WTC11 (cell line): ENCODE data around the gene ERC2. TPM values are rescaled to one million over a fixed set of nuclear protein-coding genes. Genes with fewer than 3 reads are reported as not detected.

ENCODE experiments used
- ATAC-seq: fragments of 200-7000 bp; cut with Tn5 transposase; 2 replicates; pipeline ENCODE4 v1.10.0; 2021; ENCODE audit warnings: mild to moderate bottlenecking, moderate library complexity
- CTCF ChIA-PET: fragments of 300-600 bp; sonication (Branson Sonifier 250); formaldehyde crosslinking; loops from one replicate; lab custom pipeline; 2021; ENCODE audit warnings: antibody characterized with exemption; lab: Charles Lee
- POLR2A ChIA-PET: fragments of 350-600 bp; sonication (Branson Sonifier 250); formaldehyde crosslinking; loops from one replicate; lab custom pipeline; 2021; ENCODE audit warnings: antibody characterized with exemption; lab: Charles Lee
- DNase-seq: peaks from one replicate; pipeline ENCODE4 v3.0.0; 2021; ENCODE audit warnings: low spot score
- H3K27ac Mint-ChIP-seq: 2 replicates; pipeline ENCODE4 v1.8.0; 2021; ENCODE audit warnings: mixed read lengths
- H3K27me3 Mint-ChIP-seq: 2 replicates; pipeline ENCODE4 v1.8.0; 2021; ENCODE audit warnings: low read depth, mild to moderate bottlenecking, moderate library complexity, mixed read lengths
- H3K36me3 Mint-ChIP-seq: 2 replicates; pipeline ENCODE4 v1.8.0; 2021; ENCODE audit warnings: mixed read lengths
- H3K4me1 Mint-ChIP-seq: 2 replicates; pipeline ENCODE4 v1.8.0; 2022; ENCODE audit warnings: mixed read lengths
- H3K4me3 Mint-ChIP-seq: 2 replicates; pipeline ENCODE4 v1.8.0; 2021; ENCODE audit warnings: mild to moderate bottlenecking, moderate library complexity, mixed read lengths
- H3K9me3 Mint-ChIP-seq: 2 replicates; pipeline ENCODE4 v1.8.0; 2021; ENCODE audit warnings: mixed read lengths
- AFF4 ChIP-seq: sonication (generic); formaldehyde crosslinking; IDR thresholded peaks from 2 replicates; pipeline ENCODE4 v1.8.1; 2023; ENCODE audit warnings: mild to moderate bottlenecking, missing genetic modification reagents, borderline replicate concordance
- ATF2 ChIP-seq: sonication (generic); formaldehyde crosslinking; IDR thresholded peaks from 2 replicates; pipeline ENCODE4 v1.8.1; 2022; ENCODE audit warnings: low read depth, missing genetic modification reagents, borderline replicate concordance
- ATF3 ChIP-seq: sonication (generic); formaldehyde crosslinking; conservative IDR thresholded peaks from 2 replicates; pipeline ENCODE4 v1.8.1; 2022; ENCODE audit warnings: mild to moderate bottlenecking, missing genetic modification reagents
- CREM ChIP-seq: sonication (generic); formaldehyde crosslinking; IDR thresholded peaks from 2 replicates; pipeline ENCODE4 v1.8.1; 2022; ENCODE audit warnings: mild to moderate bottlenecking, missing genetic modification reagents, moderate library complexity
- E2F4 ChIP-seq: sonication (generic); formaldehyde crosslinking; IDR thresholded peaks from 2 replicates; pipeline ENCODE4 v1.8.1; 2022; ENCODE audit warnings: low read depth, mild to moderate bottlenecking, moderate library complexity, missing genetic modification reagents, borderline replicate concordance
- FOXJ3 ChIP-seq: sonication (generic); formaldehyde crosslinking; IDR thresholded peaks from 2 replicates; pipeline ENCODE4 v1.9.0; 2021; ENCODE audit warnings: missing genetic modification reagents, mild to moderate bottlenecking, borderline replicate concordance
- FOXP4 ChIP-seq: sonication (generic); formaldehyde crosslinking; IDR thresholded peaks from 2 replicates; pipeline ENCODE4 v1.8.0; 2022; ENCODE audit warnings: mild to moderate bottlenecking, missing genetic modification reagents
- HMGA2 ChIP-seq: fragments of 250-450 bp; sonication (Bioruptor Pico); IDR thresholded peaks from 2 replicates; pipeline ENCODE4 v1.4.0; 2021; ENCODE audit warnings: mild to moderate bottlenecking, moderate library complexity
- HMGXB4 ChIP-seq: sonication (generic); formaldehyde crosslinking; IDR thresholded peaks from 2 replicates; pipeline ENCODE4 v1.8.1; 2023; ENCODE audit warnings: mild to moderate bottlenecking, moderate library complexity, missing genetic modification reagents
- NFATC4 ChIP-seq: fragments of 250-450 bp; sonication (Bioruptor Pico); IDR thresholded peaks from 2 replicates; pipeline ENCODE4 v1.9.0; 2021; ENCODE audit warnings: mild to moderate bottlenecking
- PRDM15 ChIP-seq: sonication (generic); formaldehyde crosslinking; IDR thresholded peaks from 2 replicates; pipeline ENCODE4 v1.8.0; 2022; ENCODE audit warnings: missing genetic modification reagents
- PRRX2 ChIP-seq: fragments of 250-450 bp; sonication (Bioruptor Pico); IDR thresholded peaks from 2 replicates; pipeline ENCODE4 v1.8.0; 2021; ENCODE audit warnings: mild to moderate bottlenecking
- SMAD3 ChIP-seq: sonication (generic); formaldehyde crosslinking; IDR thresholded peaks from 2 replicates; pipeline ENCODE4 v1.8.0; 2022; ENCODE audit warnings: missing genetic modification reagents, mild to moderate bottlenecking, borderline replicate concordance
- TEAD1 ChIP-seq: sonication (generic); formaldehyde crosslinking; IDR thresholded peaks from 2 replicates; pipeline ENCODE4 v1.8.0; 2022; ENCODE audit warnings: mild to moderate bottlenecking, missing genetic modification reagents
- ZBTB21 ChIP-seq: sonication (generic); formaldehyde crosslinking; IDR thresholded peaks from 2 replicates; pipeline ENCODE4 v1.8.1; 2023; ENCODE audit warnings: mild to moderate bottlenecking, missing genetic modification reagents, borderline replicate concordance
- ZNF121 ChIP-seq: sonication (generic); formaldehyde crosslinking; IDR thresholded peaks from 2 replicates; pipeline ENCODE4 v1.8.0; 2023; ENCODE audit warnings: missing genetic modification reagents
- ZNF219 ChIP-seq: sonication (generic); formaldehyde crosslinking; IDR thresholded peaks from 2 replicates; pipeline ENCODE4 v1.8.0; 2023; ENCODE audit warnings: missing genetic modification reagents, mild to moderate bottlenecking, borderline replicate concordance
- ZNF396 ChIP-seq: fragments of 250-450 bp; sonication (Bioruptor Pico); IDR thresholded peaks from 2 replicates; pipeline ENCODE4 v1.8.0; 2021; ENCODE audit warnings: mild to moderate bottlenecking, moderate library complexity, borderline replicate concordance
- ZNF425 ChIP-seq: fragments of 250-450 bp; sonication (Bioruptor Pico); conservative IDR thresholded peaks from 2 replicates; pipeline ENCODE4 v1.9.0; 2021; ENCODE audit warnings: mild to moderate bottlenecking
- total RNA-seq: library from RNA; stranded (reverse); gene quantifications from 3 replicates; pipeline ENCODE4 v1.2.3, GENCODE V29; 2021

The ERC2 gene
- total RNA-seq, 1 experiment from 2014 or later = 23.5 TPM

GRCh38 chr3:55709411-55710012, 758.8 kb downstream of the ERC2 start:
- H3K27me3 Mint-ChIP-seq = no peaks in the 10 kb centered on the region
- H3K27ac Mint-ChIP-seq = no peak overlapping the region
- DNase-seq = no peak
- ChIA-PET POLR2A (no interaction called here), CTCF (no interaction called here)
- H3K9me3 Mint-ChIP-seq = no peaks in the 10 kb centered on the region
- peaks cover 15% of the 10 kb centered on the region for H3K4me1 Mint-ChIP-seq
- no peak overlapping the region for H3K4me3 Mint-ChIP-seq
- TF ChIP-seq NFATC4 (CRISPR knock-in tag) (no peak), E2F4 (CRISPR knock-in tag) (no peak), TEAD1 (CRISPR knock-in tag) (no peak), FOXJ3 (CRISPR knock-in tag) (no peak), ATF3 (no peak), HMGA2 (no peak), CREM (CRISPR knock-in tag) (no peak), ZNF121 (CRISPR knock-in tag) (no peak), ATF2 (CRISPR knock-in tag) (no peak), PRDM15 (CRISPR knock-in tag) (no peak), FOXP4 (CRISPR knock-in tag) (no peak), ZBTB21 (no peak)
- no peaks in the 10 kb centered on the region for H3K36me3 Mint-ChIP-seq
- ATAC-seq = no peak

- no peaks in the 10 kb centered on the region for H3K27me3 Mint-ChIP-seq
- no peaks in the 10 kb centered on the region for H3K9me3 Mint-ChIP-seq
- no peaks in the 10 kb centered on the region for H3K36me3 Mint-ChIP-seq
- DNase-seq = no peak
- ChIA-PET CTCF (no interaction called here), POLR2A (no interaction called here)
- no peak overlapping the region for H3K27ac Mint-ChIP-seq
- no peak overlapping the region for H3K4me3 Mint-ChIP-seq
- peaks cover 15% of the 10 kb centered on the region for H3K4me1 Mint-ChIP-seq
- ATAC-seq = no peak
- TF ChIP-seq ZNF219 (CRISPR knock-in tag) (no peak), HMGXB4 (no peak), ZNF425 (no peak), AFF4 (CRISPR knock-in tag) (no peak), SMAD3 (CRISPR knock-in tag) (no peak), PRRX2 (CRISPR knock-in tag) (no peak), ZNF396 (CRISPR knock-in tag) (no peak)
These were observed 759.3 kb downstream of the ERC2 start for GRCh38 chr3:55708921-55709320.
